ENCODE data around the gene PRR14.

The PRR14 gene

GRCh38 chr16:30650369-30651123, at the start of gene PRR14:
Gene PRR14 (plus strand): TSS chr16:30650960. CDS start chr16:30651646, 686 bp downstream.
- peak within 1 kb of the TSS; percentile 80 for H3K4me3 ChIP-seq (ENCODE audit: low read depth, low read length)
- no peaks in the 10 kb centered on the region for H3K4me1 ChIP-seq (ENCODE audit: control insufficient read depth, insufficient read depth, low read length)
- ChIA-PET POLR2A (interaction anchor here (0.6 to 2.2 kb wide), 24 partner anchors 9 to 677 kb away, joined by 3 to 21 read pairs (median 4); partner anchors contain the start of genes ALDOA, DCTPP1, FBRS and PHKG2), CTCF (interaction anchor here (0.5 to 2.1 kb wide), 14 partner anchors 8 to 1677 kb away, joined by 3 to 9 read pairs (median 4); no protein-coding TSS in a partner anchor)
- H3K9me3 ChIP-seq (ENCODE audit: control insufficient read depth, insufficient read depth, low read depth, low read length) = no peaks in the 10 kb centered on the region
- peaks cover 10 to 35% of the 10 kb centered on the region in 2 experiments; a peak in 2 of 3 replicates for H3K36me3 ChIP-seq (ENCODE audit: control insufficient read depth in 2 of 2, insufficient read depth in 1 of 2, low read length in 2 of 2)
- peak within 1 kb of the TSS; percentile 91 for H3K27ac ChIP-seq (ENCODE audit: extremely low read depth, low read depth, low read length)
- TF ChIP-seq EGR2 (tag by site-specific recombination; IDR thresholded peaks at IDR 0.05; ENCODE audit: low read depth) = peak; percentile 98
- no peak for TF ChIP-seq ZNF48 (tag by site-specific recombination; IDR thresholded peaks at IDR 0.05)
- TF ChIP-seq ZNF777 (tag by site-specific recombination; IDR thresholded peaks at IDR 0.05; ENCODE audit: borderline replicate concordance) = no peak
- no peak; the same call in 1 of the 2 replicates for TF ChIP-seq ZNF692 (tag by site-specific recombination; IDR thresholded peaks at IDR 0.05)
- TF ChIP-seq, protein P1, sequence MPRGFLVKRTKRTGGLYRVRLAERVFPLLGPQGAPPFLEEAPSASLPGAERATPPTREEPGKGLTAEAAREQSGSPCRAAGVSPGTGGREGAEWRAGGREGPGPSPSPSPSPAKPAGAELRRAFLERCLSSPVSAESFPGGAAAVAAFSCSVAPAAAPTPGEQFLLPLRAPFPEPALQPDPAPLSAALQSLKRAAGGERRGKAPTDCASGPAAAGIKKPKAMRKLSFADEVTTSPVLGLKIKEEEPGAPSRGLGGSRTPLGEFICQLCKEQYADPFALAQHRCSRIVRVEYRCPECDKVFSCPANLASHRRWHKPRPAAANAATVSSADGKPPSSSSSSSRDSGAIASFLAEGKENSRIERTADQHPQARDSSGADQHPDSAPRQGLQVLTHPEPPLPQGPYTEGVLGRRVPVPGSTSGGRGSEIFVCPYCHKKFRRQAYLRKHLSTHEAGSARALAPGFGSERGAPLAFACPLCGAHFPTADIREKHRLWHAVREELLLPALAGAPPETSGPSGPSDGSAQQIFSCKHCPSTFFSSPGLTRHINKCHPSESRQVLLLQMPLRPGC (tag by site-specific recombination; IDR thresholded peaks at IDR 0.05) = peak; percentile 71; the same call in 1 of the 2 replicates
- TF ChIP-seq ZNF391 (tag by site-specific recombination; IDR thresholded peaks at IDR 0.05; ENCODE audit: borderline replicate concordance, low read depth) = no peak; the same call in 1 of the 2 replicates
- TF ChIP-seq AEBP2 (tag by site-specific recombination; IDR thresholded peaks at IDR 0.05; ENCODE audit: borderline replicate concordance) = no peak
- TF ChIP-seq KLF8 (tag by site-specific recombination; IDR thresholded peaks at IDR 0.05) = peak; percentile 95
- TF ChIP-seq ZNF423 (tag by site-specific recombination; IDR thresholded peaks at IDR 0.05) = no peak
- no peak for TF ChIP-seq TCF7L2 (IDR thresholded peaks at IDR 0.05; ENCODE audit: borderline replicate concordance, low read depth, low read length)
- no peak for TF ChIP-seq BCL11A (tag by site-specific recombination; IDR thresholded peaks at IDR 0.05; ENCODE audit: low read depth)
- no peak for TF ChIP-seq ZNF266 (tag by site-specific recombination; IDR thresholded peaks at IDR 0.05; ENCODE audit: low read depth)
- peak; percentile 100 for TF ChIP-seq YY1 (tag by site-specific recombination; IDR thresholded peaks at IDR 0.05)
- TF ChIP-seq ZNF768 (tag by site-specific recombination; IDR thresholded peaks at IDR 0.05) = no peak
- no peak for TF ChIP-seq ZNF707 (tag by site-specific recombination; IDR thresholded peaks at IDR 0.05)
- peak; percentile 96 for TF ChIP-seq ZNF341 (tag by site-specific recombination; IDR thresholded peaks at IDR 0.05; ENCODE audit: low read depth)
- peak; percentile 41 for TF ChIP-seq ZBTB6 (tag by site-specific recombination; IDR thresholded peaks at IDR 0.05)
- TF ChIP-seq, protein P2, sequence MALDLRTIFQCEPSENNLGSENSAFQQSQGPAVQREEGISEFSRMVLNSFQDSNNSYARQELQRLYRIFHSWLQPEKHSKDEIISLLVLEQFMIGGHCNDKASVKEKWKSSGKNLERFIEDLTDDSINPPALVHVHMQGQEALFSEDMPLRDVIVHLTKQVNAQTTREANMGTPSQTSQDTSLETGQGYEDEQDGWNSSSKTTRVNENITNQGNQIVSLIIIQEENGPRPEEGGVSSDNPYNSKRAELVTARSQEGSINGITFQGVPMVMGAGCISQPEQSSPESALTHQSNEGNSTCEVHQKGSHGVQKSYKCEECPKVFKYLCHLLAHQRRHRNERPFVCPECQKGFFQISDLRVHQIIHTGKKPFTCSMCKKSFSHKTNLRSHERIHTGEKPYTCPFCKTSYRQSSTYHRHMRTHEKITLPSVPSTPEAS (tag by site-specific recombination; IDR thresholded peaks at IDR 0.05) = no peak
- peak; percentile 99 for TF ChIP-seq SP2 (tag by site-specific recombination; IDR thresholded peaks at IDR 0.05)
- peak; percentile 98 for TF ChIP-seq OVOL3 (tag by site-specific recombination; IDR thresholded peaks at IDR 0.05)
- no peak for TF ChIP-seq ZNF155 (tag by site-specific recombination; IDR thresholded peaks at IDR 0.05)
- no peak for TF ChIP-seq ZFP41 (tag by site-specific recombination; IDR thresholded peaks at IDR 0.05; ENCODE audit: borderline replicate concordance)
- TF ChIP-seq KLF16 (tag by site-specific recombination; IDR thresholded peaks at IDR 0.05) = peak; percentile 82
- TF ChIP-seq MYNN (tag by site-specific recombination; IDR thresholded peaks at IDR 0.05; ENCODE audit: borderline replicate concordance) = no peak
- TF ChIP-seq REST (tag by site-specific recombination; IDR thresholded peaks at IDR 0.05) = no peak
- no peak for TF ChIP-seq ZNF214 (tag by site-specific recombination; IDR thresholded peaks at IDR 0.05; ENCODE audit: borderline replicate concordance)
- no peak for TF ChIP-seq ZBTB7A (tag by site-specific recombination; IDR thresholded peaks at IDR 0.05; ENCODE audit: low read depth)
